A549 treated with CORT108297 at 1 μM for 4 hours (cell line): ENCODE measurements around the gene FHAD1. TPM values are rescaled to one million over a fixed set of nuclear protein-coding genes. Genes with fewer than 3 reads are reported as not detected.

Experiments
- total RNA-seq: library from RNA; stranded (reverse); fragments of 200-300 nt; extraction: Qiagen RNA extraction; gene quantifications from 5 replicates; pipeline ENCODE4 v1.2.3, GENCODE V29; 2022

The FHAD1 gene
- total RNA-seq, result 0.44 to 0.62 TPM (median 0.55 TPM) in 5 replicates

GRCh38 chr1:15246960-15247614, at the start of gene FHAD1:
Gene FHAD1, plus strand, starts transcription at chr1:15247223. Its CDS starts 4,562 bp downstream, at chr1:15251785.

GRCh38 chr1:15409388-15410222, 162.6 kb downstream of the FHAD1 start, which contains the start of gene EFHD2:
Gene EFHD2, plus strand, starts transcription at chr1:15409888. Its CDS starts 84 bp downstream, at chr1:15409972.

Other genes with a start within 250 kb of the FHAD1 start
- gene TMEM51, start 93.5 kb upstream of the FHAD1 start, total RNA-seq, result 36.7 to 39.8 TPM (median 38.8 TPM) in 5 replicates
- 164 to 259 TPM (median 242 TPM) in 5 replicates for gene EFHD2, start 162.7 kb downstream of the FHAD1 start, total RNA-seq
- 1.2 to 2.0 TPM (median 1.3 TPM) in 5 replicates for gene CTRC, start 191.2 kb downstream of the FHAD1 start, total RNA-seq
- gene CELA2A, start 209.5 kb downstream of the FHAD1 start, total RNA-seq, result 0.10 to 0.13 TPM in 2 of 5 replicates, not detected in the others
- 0.29 TPM in 1 of 5 replicates, not detected in the others for gene CELA2B, start 228.9 kb downstream of the FHAD1 start, total RNA-seq